Ramos (cell line): ENCODE data around the gene FBXL19.

Experiments
- in situ Hi-C: fragments of 300-500 bp; cut with MboI; formaldehyde crosslinking; loops from one replicate; pipeline ENCODE4 v1.14.3; 2022; ENCODE audit warnings: low sequenced_read_pairs; ENCODE audit not compliant: unreplicated experiment

Gene FBXL19

DNA sequence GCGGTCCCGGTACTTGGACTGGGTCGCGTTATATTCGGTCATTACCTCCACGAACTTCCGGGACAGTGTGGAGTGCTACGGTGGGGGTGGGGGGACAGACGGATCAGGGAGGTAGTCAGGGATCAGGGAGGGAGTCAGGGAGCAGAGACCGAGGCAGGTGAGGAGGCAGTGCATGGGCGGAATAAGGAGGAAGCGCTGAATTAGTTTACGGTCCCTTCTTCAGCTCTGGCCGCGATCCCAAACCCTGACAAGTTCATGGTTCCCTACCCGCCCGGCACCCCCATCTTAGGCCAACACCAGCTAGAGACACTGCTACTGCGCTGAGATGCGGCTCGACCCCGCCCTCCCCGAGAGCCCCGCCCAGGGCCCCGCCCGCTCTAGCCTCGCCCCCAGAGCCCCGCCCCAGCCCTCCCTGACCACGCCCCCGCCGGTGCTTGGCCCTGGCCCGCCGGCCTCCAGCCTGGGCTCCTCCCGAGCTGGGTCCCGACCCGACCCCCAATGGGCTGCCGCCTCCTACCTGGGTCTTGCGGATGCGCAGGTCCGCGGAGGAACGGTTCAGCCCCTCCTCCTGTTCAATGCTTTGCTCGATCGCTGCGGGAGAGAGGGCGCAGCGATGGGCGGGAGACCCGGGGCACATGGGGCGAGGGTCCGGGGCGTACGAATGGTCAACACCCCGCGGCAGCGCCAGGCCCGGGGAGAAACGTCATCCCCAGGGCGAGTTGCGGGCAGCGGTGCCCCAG lies 73.8 kb downstream of the FBXL19 start:
- in situ Hi-C loops: loop anchor here (25.0 kb wide), 1 partner anchor 440 kb away; the partner anchor contains the start of genes COX6A2 and ZNF843

DNA sequence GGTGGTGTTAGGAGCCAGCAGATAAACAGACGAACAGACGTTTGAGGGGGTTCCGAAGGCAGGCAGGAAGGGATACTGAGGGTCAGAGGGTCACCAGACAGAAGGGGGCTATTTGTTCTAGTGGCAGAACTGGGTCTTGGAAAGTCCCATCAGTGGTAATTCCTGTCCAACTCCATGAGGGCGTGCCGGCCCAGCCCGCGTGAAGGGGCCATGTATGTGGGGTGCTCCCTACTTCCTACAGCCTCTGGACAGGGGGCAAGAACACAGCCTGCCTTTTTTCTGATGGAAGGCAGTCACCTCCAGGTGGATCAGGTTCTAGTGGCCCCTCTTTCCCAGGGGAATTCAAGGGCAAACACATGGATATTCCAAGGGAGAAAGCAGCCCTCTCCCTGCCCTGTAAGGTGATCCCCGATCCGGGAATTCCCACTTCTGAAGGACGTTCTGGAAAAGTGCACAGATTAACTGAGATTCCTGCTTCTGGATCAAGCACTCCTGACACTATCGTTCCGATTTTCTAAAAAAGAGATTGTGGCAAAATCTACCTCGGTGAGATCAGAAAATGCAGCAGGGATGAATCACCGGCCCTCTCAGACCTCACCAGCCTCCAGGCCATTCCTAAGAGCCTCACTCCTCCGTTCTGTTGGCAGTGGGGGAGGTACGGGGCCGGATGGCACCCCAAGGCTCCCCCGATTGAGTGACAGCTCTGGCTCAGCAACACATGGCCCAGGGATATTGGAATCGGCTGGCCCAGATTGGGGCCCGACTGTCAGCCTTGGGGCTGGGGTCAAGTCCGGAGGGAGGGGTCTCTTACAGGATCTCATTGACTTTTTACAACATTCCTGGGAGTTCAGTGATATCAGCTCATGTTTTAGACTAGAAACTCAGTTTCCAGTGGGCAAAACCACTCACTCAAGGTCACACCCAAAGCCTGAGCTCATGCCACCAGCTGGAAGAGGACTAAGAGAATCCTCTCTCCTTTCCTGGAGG lies 74.6 kb downstream of the FBXL19 start:
- in situ Hi-C loops: loop anchor here (25.0 kb wide), 1 partner anchor 439 kb away; the partner anchor contains the start of genes COX6A2 and ZNF843
